Esophagus squamous epithelium (tissue), 4 donors: Measurements from ENCODE around the gene SIAH2.

ENCODE experiments used
- POLR2A ChIP-seq, 4 donors: fragments of 450-650 bp; IDR thresholded peaks; one replicate each; pipeline ENCODE4 v1.6.1; 2017; ENCODE audit warnings: antibody characterized with exemption in 4 of 4, mild to moderate bottlenecking in 4 of 4, moderate library complexity in 3 of 4
- TF ChIP-seq, protein P1 (sequence below), 6 experiments: fragments of 450-650 bp in 4 of 6; fragments of 200-600 bp in 2 of 6; sonication (generic) in 2 of 6; IDR thresholded peaks; one replicate each; pipeline ENCODE4 v1.5.1; 2016 to 2019; ENCODE audit warnings: antibody characterized with exemption in 6 of 6, mild to moderate bottlenecking in 4 of 6, moderate library complexity in 4 of 6

- TF ChIP-seq, protein P1, sequence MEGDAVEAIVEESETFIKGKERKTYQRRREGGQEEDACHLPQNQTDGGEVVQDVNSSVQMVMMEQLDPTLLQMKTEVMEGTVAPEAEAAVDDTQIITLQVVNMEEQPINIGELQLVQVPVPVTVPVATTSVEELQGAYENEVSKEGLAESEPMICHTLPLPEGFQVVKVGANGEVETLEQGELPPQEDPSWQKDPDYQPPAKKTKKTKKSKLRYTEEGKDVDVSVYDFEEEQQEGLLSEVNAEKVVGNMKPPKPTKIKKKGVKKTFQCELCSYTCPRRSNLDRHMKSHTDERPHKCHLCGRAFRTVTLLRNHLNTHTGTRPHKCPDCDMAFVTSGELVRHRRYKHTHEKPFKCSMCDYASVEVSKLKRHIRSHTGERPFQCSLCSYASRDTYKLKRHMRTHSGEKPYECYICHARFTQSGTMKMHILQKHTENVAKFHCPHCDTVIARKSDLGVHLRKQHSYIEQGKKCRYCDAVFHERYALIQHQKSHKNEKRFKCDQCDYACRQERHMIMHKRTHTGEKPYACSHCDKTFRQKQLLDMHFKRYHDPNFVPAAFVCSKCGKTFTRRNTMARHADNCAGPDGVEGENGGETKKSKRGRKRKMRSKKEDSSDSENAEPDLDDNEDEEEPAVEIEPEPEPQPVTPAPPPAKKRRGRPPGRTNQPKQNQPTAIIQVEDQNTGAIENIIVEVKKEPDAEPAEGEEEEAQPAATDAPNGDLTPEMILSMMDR (IDR thresholded peaks at IDR 0.05) = no peak
- no peak for TF ChIP-seq POLR2A (IDR thresholded peaks at IDR 0.05)
Measured at GRCh38 chr3:150805354-150805753, 42.4 kb upstream of the SIAH2 start.
